AG09319 (cell line): ENCODE results near the gene KCNJ6.

Experiments
- DNase-seq: peaks from one replicate; pipeline ENCODE4 v3.0.0-alpha.2; 2010; ENCODE audit warnings: low read depth; ENCODE audit errors: extremely low read depth
- TF ChIP-seq, protein P1 (sequence below): IDR thresholded peaks from 2 replicates; pipeline ENCODE4 v1.5.1; 2011; ENCODE audit warnings: low read depth, mild to moderate bottlenecking, inconsistent platforms, low read length, moderate library complexity

Gene KCNJ6

DNA sequence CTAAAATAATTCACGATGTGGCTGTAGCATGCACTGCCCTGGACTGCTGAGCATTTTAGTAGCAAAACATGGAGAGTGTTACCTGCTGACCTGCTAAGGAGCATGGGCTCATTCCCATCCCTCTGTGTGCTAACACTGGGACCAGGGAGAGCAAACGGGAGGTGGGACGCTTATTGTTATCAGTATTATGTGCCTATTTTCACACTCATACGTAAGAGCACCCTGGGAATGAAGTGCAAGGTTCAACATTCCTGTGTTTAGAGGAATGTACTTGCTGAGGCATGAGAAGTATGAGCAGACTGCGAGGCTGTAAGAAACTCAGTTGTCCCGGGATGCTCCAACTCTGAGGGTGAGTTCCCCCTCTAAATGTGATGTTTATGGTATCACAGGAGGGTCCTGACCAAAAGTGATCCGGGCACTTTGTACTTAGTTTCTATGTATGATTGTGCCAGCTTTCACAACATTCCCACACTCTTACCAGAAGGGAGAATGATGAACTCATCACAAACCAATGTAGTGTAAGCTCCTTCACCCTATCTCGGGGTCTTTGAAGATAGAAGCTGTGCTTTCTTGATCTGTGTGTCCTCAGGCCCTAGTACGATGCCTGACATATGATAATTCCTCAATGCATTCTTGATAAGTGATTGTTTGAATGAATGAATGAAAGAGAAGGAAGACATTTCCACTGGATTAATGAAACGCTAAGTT lies 164.8 kb downstream of the KCNJ6 start:
- DNase-seq, result no peak
- TF ChIP-seq, protein P1, sequence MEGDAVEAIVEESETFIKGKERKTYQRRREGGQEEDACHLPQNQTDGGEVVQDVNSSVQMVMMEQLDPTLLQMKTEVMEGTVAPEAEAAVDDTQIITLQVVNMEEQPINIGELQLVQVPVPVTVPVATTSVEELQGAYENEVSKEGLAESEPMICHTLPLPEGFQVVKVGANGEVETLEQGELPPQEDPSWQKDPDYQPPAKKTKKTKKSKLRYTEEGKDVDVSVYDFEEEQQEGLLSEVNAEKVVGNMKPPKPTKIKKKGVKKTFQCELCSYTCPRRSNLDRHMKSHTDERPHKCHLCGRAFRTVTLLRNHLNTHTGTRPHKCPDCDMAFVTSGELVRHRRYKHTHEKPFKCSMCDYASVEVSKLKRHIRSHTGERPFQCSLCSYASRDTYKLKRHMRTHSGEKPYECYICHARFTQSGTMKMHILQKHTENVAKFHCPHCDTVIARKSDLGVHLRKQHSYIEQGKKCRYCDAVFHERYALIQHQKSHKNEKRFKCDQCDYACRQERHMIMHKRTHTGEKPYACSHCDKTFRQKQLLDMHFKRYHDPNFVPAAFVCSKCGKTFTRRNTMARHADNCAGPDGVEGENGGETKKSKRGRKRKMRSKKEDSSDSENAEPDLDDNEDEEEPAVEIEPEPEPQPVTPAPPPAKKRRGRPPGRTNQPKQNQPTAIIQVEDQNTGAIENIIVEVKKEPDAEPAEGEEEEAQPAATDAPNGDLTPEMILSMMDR, result no peak

DNA sequence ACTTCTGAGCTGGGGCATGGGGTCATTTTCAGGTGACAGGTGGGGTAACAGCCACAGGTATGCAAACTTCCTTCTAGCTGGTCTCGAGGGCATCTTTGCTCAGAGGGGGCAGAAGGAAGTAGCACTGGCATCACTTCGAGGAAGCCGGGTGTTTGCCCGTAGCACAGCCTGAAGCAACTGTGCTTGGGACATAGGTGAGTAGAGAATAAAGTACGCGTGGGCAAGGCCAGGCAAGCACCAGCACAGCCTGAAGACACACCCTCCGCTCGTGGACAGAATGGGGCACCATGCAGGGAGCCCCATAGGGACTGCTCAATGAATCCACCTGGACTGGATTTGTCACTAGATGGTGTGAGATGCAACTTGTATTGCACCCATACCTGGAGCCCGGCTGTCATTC lies 167.1 kb downstream of the KCNJ6 start:
- TF ChIP-seq, protein P1, result no peak
- DNase-seq, result no peak

GRCh38 chr21:37748351-37748750 lies 167.9 kb downstream of the KCNJ6 start:
- DNase-seq, result no peak
- TF ChIP-seq, protein P1, result no peak

GRCh38 chr21:37746849-37747248 lies 169.4 kb downstream of the KCNJ6 start:
- DNase-seq, result no peak
- TF ChIP-seq, protein P1, result no peak

DNA sequence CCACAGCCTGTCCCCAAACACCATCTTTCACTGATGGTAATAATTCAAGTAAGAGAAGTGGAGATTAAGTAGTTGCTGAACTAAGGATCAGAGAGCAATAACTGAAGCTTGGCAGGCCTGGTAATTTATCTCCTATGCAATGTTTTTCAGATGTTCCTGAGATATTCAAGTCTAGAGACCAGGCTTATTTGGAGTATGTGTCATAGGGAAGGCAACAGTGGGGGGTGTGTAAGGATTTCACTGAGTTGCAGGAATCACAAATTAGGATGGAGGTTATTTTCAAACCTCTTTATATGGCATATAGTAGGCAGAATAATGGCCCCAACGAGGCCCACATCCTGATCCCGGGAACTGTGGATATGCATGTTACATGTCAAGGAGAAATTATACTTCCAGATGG lies 171.7 kb downstream of the KCNJ6 start:
- TF ChIP-seq, protein P1, result no peak
- no peak for DNase-seq

- TF ChIP-seq, protein P1, result no peak
- DNase-seq, result no peak
These were observed 173.7 kb downstream of the KCNJ6 start for GRCh38 chr21:37742532-37742931.

DNA sequence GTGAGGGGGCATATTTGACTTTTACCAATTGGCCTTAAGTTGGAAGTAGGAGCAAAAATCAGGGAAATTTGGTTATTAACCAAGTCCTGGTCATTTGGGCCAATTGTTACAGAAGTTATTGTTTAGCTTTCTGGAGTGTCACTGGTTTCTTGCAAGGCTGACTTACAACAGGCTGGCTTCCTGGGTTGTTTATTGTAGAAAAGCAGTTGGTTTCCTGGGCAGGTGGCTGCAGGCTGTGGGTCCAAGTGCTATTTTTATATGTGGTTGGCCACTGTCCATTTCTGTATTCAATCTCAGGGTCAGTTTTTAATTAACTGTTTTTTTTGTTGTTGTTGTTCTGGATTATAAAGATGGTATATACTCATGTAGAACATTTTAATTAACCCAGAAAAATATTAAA lies 174.1 kb downstream of the KCNJ6 start:
- no peak for DNase-seq
- TF ChIP-seq, protein P1, result no peak
